K562 (cell line): Measurements from ENCODE around the gene TMEM126B. TPM values are rescaled to one million over a fixed set of nuclear protein-coding genes. Genes with fewer than 3 reads are reported as not detected.
"Not testable (repeated sequence)": the region's sequence is repeated elsewhere in the genome, so short reads cannot be mapped to it uniquely, and the experiment has no call there.

Experiments used
- ATAC-seq: fragments of 200-7000 bp; cut with Tn5 transposase; 3 replicates; pipeline ENCODE4 v1.9.1; 2020; ENCODE audit warnings: moderate library complexity
- BruUV-seq: library from RNA; stranded (reverse); fragments of 400-500 nt; replicated peaks from 2 replicates; lab custom pipeline; 2021; lab: Mats Ljungman, UMichigan
- CTCF ChIA-PET: fragments of 300-600 bp; formaldehyde crosslinking; extraction: SDS; loops from one replicate; lab custom pipeline; 2021; ENCODE audit warnings: low intra/inter-chr PET ratio; lab: Yijun Ruan, JAX
- POLR2A ChIA-PET: fragments of 300-600, 350-650 bp; sonication (Branson Sonifier 250); formaldehyde crosslinking; extraction: SDS; loops from one replicate; lab custom pipeline; 2021; ENCODE audit warnings: antibody characterized with exemption, inconsistent platforms; lab: Yijun Ruan, JAX
- DNase-seq, 4 experiments: peaks; one replicate each; pipeline versions ENCODE4 v3.0.0 to v3.0.0-alpha.2; 2011 to 2018; ENCODE audit warnings: low spot score in 3 of 4, mixed read lengths in 3 of 4; ENCODE audit errors: extremely low read depth in 1 of 4
- FAIRE-seq: peaks from 2 replicates; lab custom pipeline; 2011; peaks lifted over from hg19 to GRCh38; lab: Jason Lieb, UNC
- H2AFZ ChIP-seq: 2 replicates; pipeline ENCODE4 v1.6.0; 2011; ENCODE audit warnings: low read depth, low read length, control low read depth, inconsistent platforms
- H3K27ac ChIP-seq: fragments of 200-600 bp; 3 replicates; pipeline ENCODE4 v1.8.0; 2011; ENCODE audit warnings: low read depth, mild to moderate bottlenecking, control low read depth, inconsistent platforms, low read length, moderate library complexity, mixed read lengths; ENCODE audit errors: extremely low read depth
- H3K27me3 ChIP-seq, 2 experiments: fragments of 300-600 bp in 1 of 2; 2 replicates in 1 of 2; 3 replicates in 1 of 2; pipeline versions ENCODE4 v1.6.0 to v1.8.0; 2011; ENCODE audit warnings: inconsistent platforms in 2 of 2, low read length in 2 of 2, mild to moderate bottlenecking in 1 of 2, mixed read lengths in 1 of 2, moderate library complexity in 1 of 2; ENCODE audit not compliant: control insufficient read depth in 2 of 2, insufficient read depth in 2 of 2
- H3K36me3 ChIP-seq: fragments of 300-600 bp; 3 replicates; pipeline ENCODE4 v1.8.0; 2011; ENCODE audit warnings: mild to moderate bottlenecking, low read length, inconsistent platforms; ENCODE audit not compliant: control insufficient read depth, insufficient read depth
- H3K4me1 ChIP-seq, 2 experiments: fragments of 200-600 bp in 1 of 2; replicated peaks in 1 of 2; 2 replicates in 1 of 2; 3 replicates in 1 of 2; pipeline versions ENCODE4 v1.5.1 to v1.8.0; 2011; ENCODE audit warnings: inconsistent platforms in 2 of 2, low read length in 2 of 2, mild to moderate bottlenecking in 1 of 2, mixed read lengths in 1 of 2, moderate library complexity in 1 of 2; ENCODE audit not compliant: control insufficient read depth in 2 of 2, insufficient read depth in 2 of 2
- H3K4me2 ChIP-seq: 2 replicates; pipeline ENCODE4 v1.6.1; 2011; ENCODE audit warnings: low read length, control low read depth, inconsistent platforms, mixed read lengths; ENCODE audit not compliant: insufficient read depth
- H3K4me3 ChIP-seq: fragments of 200-600 bp; sonication (generic), shearing (Covaris generic); 2 replicates; pipeline ENCODE4 v1.5.1; 2016; ENCODE audit warnings: control low read depth, inconsistent platforms
- H3K79me2 ChIP-seq: fragments of 200-600 bp; 3 replicates; pipeline ENCODE4 v1.8.0; 2011; ENCODE audit warnings: low read length, inconsistent platforms; ENCODE audit not compliant: control insufficient read depth, insufficient read depth
- H3K9ac ChIP-seq, 2 experiments: 2 replicates each; pipeline versions ENCODE4 v1.6.0 to v1.6.1; 2011; ENCODE audit warnings: low read depth in 2 of 2, low read length in 2 of 2, control low read depth in 1 of 2, inconsistent platforms in 1 of 2, mild to moderate bottlenecking in 1 of 2, mixed read lengths in 1 of 2; ENCODE audit not compliant: insufficient read depth in 1 of 2
- H3K9me1 ChIP-seq: one replicate; pipeline ENCODE4 v1.6.0; 2011; ENCODE audit warnings: inconsistent platforms, mild to moderate bottlenecking, low read length, moderate library complexity; ENCODE audit not compliant: control insufficient read depth, insufficient read depth
- H3K9me3 ChIP-seq: replicated peaks from 2 replicates; pipeline ENCODE4 v1.5.1; 2011; ENCODE audit warnings: low read depth, low read length, inconsistent platforms; ENCODE audit not compliant: control insufficient read depth, insufficient read depth
- H4K20me1 ChIP-seq: replicated peaks from 2 replicates; pipeline ENCODE4 v1.6.1; 2011; ENCODE audit warnings: low read length, inconsistent platforms, mixed read lengths; ENCODE audit not compliant: control insufficient read depth, insufficient read depth
- ESRRA ChIP-seq: fragments of 450-650 bp; IDR thresholded peaks from 2 replicates; pipeline ENCODE4 v1.6.1; 2014; ENCODE audit warnings: low read depth, mild to moderate bottlenecking, moderate library complexity, borderline replicate concordance
- GTF2F1 ChIP-seq: IDR thresholded peaks from 2 replicates; pipeline ENCODE4 v1.6.1; 2011; ENCODE audit warnings: low read depth, low read length, improper control_type of control experiment
- POLR2A ChIP-seq: fragments of 450-650 bp; conservative IDR thresholded peaks from 2 replicates; pipeline ENCODE4 v1.6.1; 2016
- POLR2B ChIP-seq: fragments of 450-650 bp; IDR thresholded peaks from 2 replicates; pipeline ENCODE4 v1.6.1; 2018; ENCODE audit warnings: low read depth; ENCODE audit not compliant: partially characterized antibody
- SUPT5H ChIP-seq: fragments of 450-650 bp; IDR thresholded peaks from 2 replicates; pipeline ENCODE4 v1.6.1; 2016
- ZBTB8A ChIP-seq: fragments of 450-650 bp; IDR thresholded peaks from 2 replicates; pipeline ENCODE4 v1.6.1; 2018; ENCODE audit warnings: mild to moderate bottlenecking, moderate library complexity; ENCODE audit not compliant: partially characterized antibody
- ZNF174 ChIP-seq: fragments of 250-450 bp; sonication (Bioruptor Pico); IDR thresholded peaks from 2 replicates; pipeline ENCODE4 v1.4.0; 2020; ENCODE audit warnings: mild to moderate bottlenecking
- ZNF23 ChIP-seq: fragments of 250-450 bp; sonication (Bioruptor Pico); IDR thresholded peaks from 2 replicates; pipeline ENCODE4 v1.4.0; 2020; ENCODE audit warnings: mild to moderate bottlenecking
- ZNF395 ChIP-seq: fragments of 200-800 bp; sonication (Bioruptor generic); IDR thresholded peaks from 2 replicates; pipeline ENCODE4 v1.6.1; 2017; ENCODE audit warnings: missing genetic modification characterization, missing compliant biosample characterization
- WGBS: fragments of 100-300 bp; shearing (Covaris generic); methylation state at CpG from one replicate; pipeline ENCODE4 v1.1.6; 2016; ENCODE audit warnings: low coverage, mixed read lengths; ENCODE audit not compliant: insufficient coverage; ENCODE audit errors: missing lambda C conversion rate; 5-methylcytosine and 5-hydroxymethylcytosine counted together
- in situ Hi-C: fragments of 300-500 bp; cut with MboI; formaldehyde crosslinking; loops from 4 replicates; pipeline ENCODE4 v1.15.0; 2018; ENCODE audit warnings: inconsistent platforms, mixed read lengths
- intact Hi-C: fragments of 100-400 bp; cut with micrococcal nuclease; formaldehyde crosslinking; loops from 2 replicates; pipeline ENCODE4 v1.14.2; 2022
- polyA plus RNA-seq, 8 experiments: library from polyadenylated mRNA; depleted of rRNA in 4 of 8; stranded (reverse) in 5 of 8; unstranded in 3 of 8; fragments of >200 nt; fragmentation: Nextera tagmentation in 2 of 8; fragmentation: Illumina TruSeq in 1 of 8; extraction: Ambion mirVana in 2 of 8; extraction: Trizol in 1 of 8; gene quantifications; 2 replicates each; pipeline versions ENCODE4 v1.2.1 to v1.2.3, GENCODE V29; 2011 to 2014; ENCODE audit warnings: inconsistent platforms in 1 of 8, missing spikeins in 1 of 8
- total RNA-seq, 7 experiments: library from RNA; depleted of rRNA in 6 of 7; stranded (reverse); fragments of >200 nt in 6 of 7; fragmentation: Illumina TruSeq in 2 of 7; extraction: Trizol in 2 of 7; gene quantifications; 2 replicates each; pipeline versions ENCODE4 v1.2.1 to v1.2.3, GENCODE V29; 2011 to 2021; ENCODE audit warnings: low replicate concordance in 1 of 7

Gene TMEM126B
- total and polyA plus RNA-seq, 9 of the 15 experiments (the other 6 are each of a cell fraction or from before 2014, with no cell fraction given) = 85.5 to 226 (median 164) TPM

GRCh38 chr11:85652786-85653447 lies 24.5 kb downstream of the TMEM126B start (continued):
- TF ChIP-seq ESRRA (no peak), ZBTB8A (no peak), ZNF395 (no peak), ZNF23 (CRISPR knock-in tag) (no peak), ZNF174 (CRISPR knock-in tag) (no peak), GTF2F1 (no peak)
- TF ChIP-seq, all 486 proteins: peak for 15

- CTCF ChIA-PET = not testable (repeated sequence)
- peak; percentile 1; the same call in 2 of the 3 replicates for ATAC-seq
These were observed 25.9 kb downstream of the TMEM126B start for GRCh38 chr11:85654343-85654742.

More at GRCh38 chr11:85654343-85654742, 25.9 kb downstream of the TMEM126B start:
- H3K27ac ChIP-seq, intact Hi-C loops, H3K4me2 ChIP-seq, H3K9ac ChIP-seq, H3K9me1 ChIP-seq, H4K20me1 ChIP-seq, DNase-seq, BruUV-seq, in situ Hi-C loops, FAIRE-seq, H3K4me3 ChIP-seq, H3K27me3 ChIP-seq, H2AFZ ChIP-seq, H3K9me3 ChIP-seq: not testable (repeated sequence)
- Histone ChIP-seq H3K79me2 (peaks cover 64% of the 10 kb centered on the region), H3K4me1 (peaks cover 5 to 29% of the 10 kb centered on the region in 2 experiments; a peak in 4 of 5 replicates), H3K36me3 (peaks cover 68% of the 10 kb centered on the region)
- WGBS = 70% methylated on average over 3 of the region's 4 CpGs
- TF ChIP-seq POLR2A = peak; percentile 61
- TF ChIP-seq SUPT5H = peak; percentile 74
- peak; percentile 31 for TF ChIP-seq POLR2B
- POLR2A ChIA-PET = interaction anchor here (0.6 to 7.8 kb wide), 4 partner anchors 6 to 27 kb away, joined by 3 to 145 read pairs (median 6); partner anchors contain the start of genes CREBZF, DLG2 and TMEM126B
